ENCODE data around the gene GPX7.

GPX7 gene

DNA sequence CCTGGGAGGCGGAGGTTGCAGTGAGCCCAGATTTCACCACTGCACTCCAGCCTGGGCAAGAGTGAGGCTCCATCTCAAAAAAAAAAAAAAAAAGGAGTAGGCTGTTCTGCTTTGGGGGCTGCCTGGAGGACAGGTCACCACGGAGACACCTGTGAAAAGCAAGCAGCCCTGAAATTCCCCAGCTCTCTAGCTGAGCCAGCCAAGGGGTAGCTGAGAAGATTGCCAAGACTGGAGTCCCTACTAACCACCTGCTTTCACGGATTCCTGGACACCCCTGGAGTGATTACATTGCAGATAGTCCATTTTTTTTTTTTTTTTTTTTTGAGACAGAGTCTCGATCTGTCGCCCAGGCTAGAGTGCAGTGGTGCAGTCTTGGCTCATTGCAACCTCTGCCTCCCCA, 12.5 kb downstream of the GPX7 start:
- H3K9ac ChIP-seq, result no peak overlapping the region
- TF ChIP-seq, protein P1, sequence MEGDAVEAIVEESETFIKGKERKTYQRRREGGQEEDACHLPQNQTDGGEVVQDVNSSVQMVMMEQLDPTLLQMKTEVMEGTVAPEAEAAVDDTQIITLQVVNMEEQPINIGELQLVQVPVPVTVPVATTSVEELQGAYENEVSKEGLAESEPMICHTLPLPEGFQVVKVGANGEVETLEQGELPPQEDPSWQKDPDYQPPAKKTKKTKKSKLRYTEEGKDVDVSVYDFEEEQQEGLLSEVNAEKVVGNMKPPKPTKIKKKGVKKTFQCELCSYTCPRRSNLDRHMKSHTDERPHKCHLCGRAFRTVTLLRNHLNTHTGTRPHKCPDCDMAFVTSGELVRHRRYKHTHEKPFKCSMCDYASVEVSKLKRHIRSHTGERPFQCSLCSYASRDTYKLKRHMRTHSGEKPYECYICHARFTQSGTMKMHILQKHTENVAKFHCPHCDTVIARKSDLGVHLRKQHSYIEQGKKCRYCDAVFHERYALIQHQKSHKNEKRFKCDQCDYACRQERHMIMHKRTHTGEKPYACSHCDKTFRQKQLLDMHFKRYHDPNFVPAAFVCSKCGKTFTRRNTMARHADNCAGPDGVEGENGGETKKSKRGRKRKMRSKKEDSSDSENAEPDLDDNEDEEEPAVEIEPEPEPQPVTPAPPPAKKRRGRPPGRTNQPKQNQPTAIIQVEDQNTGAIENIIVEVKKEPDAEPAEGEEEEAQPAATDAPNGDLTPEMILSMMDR (IDR thresholded peaks at IDR 0.05), result no peak
- no peak overlapping the region for H3K27ac ChIP-seq
- no peaks in the 10 kb centered on the region for H3K9me3 ChIP-seq (ENCODE audit: control insufficient read depth, low read length)
- no peaks in the 10 kb centered on the region for H3K79me2 ChIP-seq
- no peaks in the 10 kb centered on the region for H3K27me3 ChIP-seq (ENCODE audit: control insufficient read depth, insufficient read depth, low read length)
- H3K4me2 ChIP-seq (ENCODE audit: low read length), result no peak overlapping the region
- H3K4me1 ChIP-seq, result no peaks in the 10 kb centered on the region
- H2AFZ ChIP-seq, result no peak overlapping the region
- no peak overlapping the region for H3K4me3 ChIP-seq (ENCODE audit: low read depth, low read length)
- no peaks in the 10 kb centered on the region for H3K36me3 ChIP-seq (ENCODE audit: control insufficient read depth, insufficient read depth, low read length)

DNA sequence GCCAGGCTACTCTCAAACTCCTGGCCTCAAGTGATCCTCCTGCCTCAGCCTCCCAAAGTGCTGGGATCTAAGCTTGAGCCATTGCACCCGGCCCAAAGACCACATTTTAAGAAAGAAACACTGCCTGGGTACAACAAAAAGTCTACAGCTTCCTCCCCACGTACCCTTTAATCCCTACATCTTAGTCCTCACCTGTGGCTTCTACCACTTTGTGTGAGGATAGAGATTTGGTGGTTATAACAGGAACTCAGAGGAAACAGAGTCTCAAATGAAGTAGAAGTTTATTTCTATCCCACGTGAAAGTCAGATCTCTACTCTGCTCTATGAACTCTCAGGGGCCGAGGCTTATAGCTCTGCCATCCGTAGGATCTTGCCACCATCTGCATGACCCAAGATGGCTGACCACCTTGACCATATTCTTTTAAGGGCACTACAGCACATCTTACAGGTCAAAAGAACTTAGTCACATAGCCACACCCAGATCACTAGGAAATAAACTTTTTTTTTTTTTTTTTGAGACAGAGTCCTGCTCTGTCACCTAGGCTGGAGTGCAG, 13.4 kb downstream of the GPX7 start:
- no peak overlapping the region for H3K27ac ChIP-seq
- no peaks in the 10 kb centered on the region for H3K4me1 ChIP-seq
- H3K4me3 ChIP-seq (ENCODE audit: low read depth, low read length), result no peak overlapping the region
- no peaks in the 10 kb centered on the region for H3K36me3 ChIP-seq (ENCODE audit: control insufficient read depth, insufficient read depth, low read length)
- TF ChIP-seq, protein P1 (IDR thresholded peaks at IDR 0.05), result no peak
- H3K9me3 ChIP-seq (ENCODE audit: control insufficient read depth, low read length), result no peaks in the 10 kb centered on the region
- no peak overlapping the region for H3K9ac ChIP-seq
- H3K4me2 ChIP-seq (ENCODE audit: low read length), result no peak overlapping the region
- no peak overlapping the region for H2AFZ ChIP-seq
- no peaks in the 10 kb centered on the region for H3K79me2 ChIP-seq
- no peaks in the 10 kb centered on the region for H3K27me3 ChIP-seq (ENCODE audit: control insufficient read depth, insufficient read depth, low read length)

DNA sequence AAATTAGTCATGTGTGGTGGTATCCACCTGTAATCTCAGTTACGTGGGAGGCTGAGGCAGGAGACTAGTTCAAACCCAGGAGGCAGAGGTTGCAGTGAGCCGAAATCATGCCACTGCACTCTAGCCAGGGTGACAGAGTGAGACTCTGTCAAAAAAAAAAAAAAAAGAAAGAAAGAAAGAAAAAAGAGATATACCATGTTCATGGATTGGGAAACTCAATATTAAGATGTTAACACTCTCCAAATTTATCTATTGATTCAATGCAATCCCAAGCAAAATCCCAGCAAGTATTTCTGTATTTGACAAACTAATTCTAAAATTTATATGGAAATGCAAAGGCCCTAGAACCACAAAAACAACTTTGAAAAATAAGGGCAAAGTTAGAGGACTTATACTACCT, 19.8 kb downstream of the GPX7 start:
- Histone ChIP-seq H3K27me3 (ENCODE audit: control insufficient read depth, insufficient read depth, low read length) (no peaks in the 10 kb centered on the region), H3K4me1 (no peaks in the 10 kb centered on the region)
- TF ChIP-seq, protein P1 (IDR thresholded peaks at IDR 0.05), result no peak

DNA sequence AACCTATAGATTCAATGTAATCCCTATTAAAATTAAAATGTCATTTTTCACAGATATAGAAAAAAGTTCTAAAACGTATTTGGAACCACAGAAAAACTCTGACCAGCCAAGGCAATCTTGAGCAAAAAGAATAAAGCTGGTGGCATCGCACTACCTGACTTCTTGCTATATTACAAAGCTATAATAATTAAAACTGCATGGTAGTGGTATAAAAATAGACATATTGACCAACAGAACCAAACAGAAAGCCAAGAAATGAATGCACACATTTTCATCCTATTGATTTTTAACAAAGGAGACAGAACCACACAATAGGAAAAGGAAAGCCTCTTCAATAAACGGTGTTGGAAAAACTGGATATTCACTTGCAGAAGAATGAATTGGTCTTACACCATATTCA, 21.6 kb downstream of the GPX7 start:
- no peak overlapping the region for H3K9ac ChIP-seq
- no peaks in the 10 kb centered on the region for H3K36me3 ChIP-seq (ENCODE audit: control insufficient read depth, insufficient read depth, low read length)
- no peak overlapping the region for H3K4me3 ChIP-seq (ENCODE audit: low read depth, low read length)
- TF ChIP-seq, protein P1 (IDR thresholded peaks at IDR 0.05), result no peak
- H3K4me1 ChIP-seq, result no peaks in the 10 kb centered on the region
- H3K27ac ChIP-seq, result no peak overlapping the region
- H2AFZ ChIP-seq, result no peak overlapping the region
- H3K9me3 ChIP-seq (ENCODE audit: control insufficient read depth, low read length), result no peaks in the 10 kb centered on the region
- H3K79me2 ChIP-seq, result no peaks in the 10 kb centered on the region
- H3K27me3 ChIP-seq (ENCODE audit: control insufficient read depth, insufficient read depth, low read length), result no peaks in the 10 kb centered on the region
- no peak overlapping the region for H3K4me2 ChIP-seq (ENCODE audit: low read length)

More for the DNA sequence above, 19.8 kb downstream of the GPX7 start:
- H3K36me3 ChIP-seq (ENCODE audit: control insufficient read depth, insufficient read depth, low read length), result no peaks in the 10 kb centered on the region
- H3K9ac ChIP-seq, result no peak overlapping the region
- no peak overlapping the region for H3K4me3 ChIP-seq (ENCODE audit: low read depth, low read length)
- H3K4me2 ChIP-seq (ENCODE audit: low read length), result no peak overlapping the region
- no peak overlapping the region for H3K27ac ChIP-seq
- H2AFZ ChIP-seq, result no peak overlapping the region
- no peaks in the 10 kb centered on the region for H3K9me3 ChIP-seq (ENCODE audit: control insufficient read depth, low read length)
- no peaks in the 10 kb centered on the region for H3K79me2 ChIP-seq

DNA sequence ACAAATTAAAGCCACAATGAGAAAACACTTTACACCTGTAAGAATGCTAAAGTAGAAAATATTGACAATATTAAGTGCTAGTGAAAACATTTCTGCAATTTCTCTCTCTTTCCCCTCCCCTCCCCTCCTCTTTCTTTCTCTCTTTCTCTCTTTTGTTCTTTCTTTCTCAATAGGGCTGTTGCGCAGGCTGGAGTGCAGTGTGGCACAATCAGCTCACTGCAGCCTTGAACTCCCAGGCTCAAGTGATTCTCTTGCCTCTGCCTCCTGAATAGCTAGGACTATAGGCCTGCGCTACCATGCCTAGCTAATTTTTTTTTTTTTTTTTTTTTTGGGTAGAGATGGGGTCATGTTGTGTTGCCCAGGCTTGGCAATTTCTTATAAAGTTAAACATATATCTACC, 24.9 kb downstream of the GPX7 start:
- H3K4me2 ChIP-seq (ENCODE audit: low read length), result no peak overlapping the region

More for the DNA sequence above, 24.9 kb downstream of the GPX7 start:
- Histone ChIP-seq H3K36me3 (ENCODE audit: control insufficient read depth, insufficient read depth, low read length) (no peaks in the 10 kb centered on the region), H3K79me2 (no peaks in the 10 kb centered on the region), H3K4me1 (no peaks in the 10 kb centered on the region), H3K4me3 (ENCODE audit: low read depth, low read length) (no peak overlapping the region), H3K27ac (no peak overlapping the region), H2AFZ (no peak overlapping the region), H3K27me3 (ENCODE audit: control insufficient read depth, insufficient read depth, low read length) (no peaks in the 10 kb centered on the region), H3K9me3 (ENCODE audit: control insufficient read depth, low read length) (no peaks in the 10 kb centered on the region), H3K9ac (no peak overlapping the region)
- TF ChIP-seq, protein P1 (IDR thresholded peaks at IDR 0.05), result no peak
